ENCODE data around the gene TSPAN9. TPM values are rescaled to one million over a fixed set of nuclear protein-coding genes. Genes with fewer than 3 reads are reported as not detected.
A peak's percentile ranks its signal among the peaks of the same experiment; 100 is the strongest.

The TSPAN9 gene
- total RNA-seq, 2 experiments from 2014 or later, result 0.07 TPM; not detected in 1

DNA sequence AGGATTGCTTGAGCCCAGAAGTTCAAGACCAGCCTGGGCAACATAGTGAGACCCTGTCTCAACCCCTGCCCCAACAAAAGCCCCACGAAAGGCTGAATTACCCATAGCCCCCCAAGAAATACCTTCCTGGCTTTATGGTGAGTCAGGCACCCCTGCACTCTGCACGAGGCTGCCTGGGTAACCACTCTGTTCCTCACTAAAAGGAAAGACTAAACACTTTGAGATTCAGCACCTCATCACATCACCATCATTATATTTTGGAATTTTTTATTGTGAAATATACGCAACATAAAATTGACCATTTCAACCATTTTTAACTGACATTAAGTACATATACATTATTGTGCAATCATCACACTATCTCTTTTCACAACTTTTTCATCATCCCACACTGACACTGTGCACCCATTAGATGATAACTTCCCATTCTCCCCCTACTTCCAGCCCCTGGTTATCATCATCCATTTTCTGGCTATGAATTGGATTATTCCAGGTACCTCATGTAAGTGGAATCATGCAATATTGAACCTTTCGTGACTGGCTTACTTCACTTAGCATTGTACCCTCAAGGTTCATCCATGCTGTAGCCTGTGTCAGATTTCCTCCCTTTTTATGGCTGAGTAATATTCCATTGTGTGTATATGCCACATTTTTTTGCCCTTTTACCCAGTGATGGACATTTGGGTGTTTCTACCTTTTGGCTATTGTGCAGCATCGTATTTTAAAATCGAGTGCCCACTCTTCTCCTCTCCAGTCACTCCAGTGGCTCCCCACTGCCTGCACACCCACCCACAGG lies 51.5 kb downstream of the TSPAN9 start:
- Mint-ChIP-seq H3K36me3 (ENCODE audit: low read depth) (no peaks in the 10 kb centered on the region), H3K9me3 (peaks cover 3% of the 10 kb centered on the region), H3K27me3 (peaks cover 53% of the 10 kb centered on the region), H3K27ac (no peak overlapping the region), H3K4me3 (no peak overlapping the region), H3K4me1 (ENCODE audit: low read depth) (peaks cover 18% of the 10 kb centered on the region)
- intact Hi-C loops (cut with micrococcal nuclease), result no loop called here
- ChIA-PET CTCF (interaction anchor here (1.4 to 2.2 kb wide), 4 partner anchors 56 to 172 kb away, joined by 3 to 11 read pairs (median 9); no protein-coding TSS in a partner anchor), POLR2A (interaction anchor here (0.6 kb wide), 1 partner anchor 623 kb away, joined by 4 read pairs; no protein-coding TSS in a partner anchor)
- DNase-seq (no peak), ATAC-seq (no peak)
- TF ChIP-seq, protein P1, sequence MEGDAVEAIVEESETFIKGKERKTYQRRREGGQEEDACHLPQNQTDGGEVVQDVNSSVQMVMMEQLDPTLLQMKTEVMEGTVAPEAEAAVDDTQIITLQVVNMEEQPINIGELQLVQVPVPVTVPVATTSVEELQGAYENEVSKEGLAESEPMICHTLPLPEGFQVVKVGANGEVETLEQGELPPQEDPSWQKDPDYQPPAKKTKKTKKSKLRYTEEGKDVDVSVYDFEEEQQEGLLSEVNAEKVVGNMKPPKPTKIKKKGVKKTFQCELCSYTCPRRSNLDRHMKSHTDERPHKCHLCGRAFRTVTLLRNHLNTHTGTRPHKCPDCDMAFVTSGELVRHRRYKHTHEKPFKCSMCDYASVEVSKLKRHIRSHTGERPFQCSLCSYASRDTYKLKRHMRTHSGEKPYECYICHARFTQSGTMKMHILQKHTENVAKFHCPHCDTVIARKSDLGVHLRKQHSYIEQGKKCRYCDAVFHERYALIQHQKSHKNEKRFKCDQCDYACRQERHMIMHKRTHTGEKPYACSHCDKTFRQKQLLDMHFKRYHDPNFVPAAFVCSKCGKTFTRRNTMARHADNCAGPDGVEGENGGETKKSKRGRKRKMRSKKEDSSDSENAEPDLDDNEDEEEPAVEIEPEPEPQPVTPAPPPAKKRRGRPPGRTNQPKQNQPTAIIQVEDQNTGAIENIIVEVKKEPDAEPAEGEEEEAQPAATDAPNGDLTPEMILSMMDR (IDR thresholded peaks at IDR 0.05), result no peak

DNA sequence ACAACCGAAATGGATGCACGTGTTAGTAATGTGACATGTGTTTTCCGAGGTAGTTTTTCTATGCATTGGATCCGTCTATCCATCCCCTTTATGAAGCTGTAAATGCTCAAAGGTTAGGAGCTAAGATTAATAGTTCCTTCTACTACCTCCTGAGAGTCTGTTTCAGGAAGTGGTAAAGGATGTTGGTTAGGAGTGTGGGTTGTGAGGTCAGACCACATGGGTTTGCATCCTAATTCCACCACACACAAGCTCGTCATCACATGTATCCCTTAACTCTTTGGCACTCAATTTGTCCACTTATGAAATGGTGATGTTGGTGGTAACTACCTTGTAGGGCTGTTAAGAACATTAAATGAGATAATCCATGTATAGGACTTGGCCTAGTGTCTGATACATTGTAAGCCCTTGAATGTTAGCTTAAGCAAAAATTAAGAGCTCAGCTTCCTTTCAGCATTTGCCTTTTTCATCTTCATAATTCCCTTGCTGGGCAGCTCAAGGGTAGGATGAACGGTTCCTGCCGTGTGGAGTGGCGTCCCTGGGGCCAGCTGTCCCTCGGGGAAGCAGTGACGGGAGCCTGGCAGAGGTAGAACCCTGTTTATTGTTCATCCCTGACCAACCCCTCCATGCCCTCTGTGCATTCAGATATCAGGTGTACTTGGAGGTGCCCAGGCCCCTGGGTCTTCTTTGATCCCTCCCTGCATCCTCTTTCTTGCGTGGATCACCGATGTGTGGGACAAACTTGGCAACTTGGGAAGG lies 52.3 kb downstream of the TSPAN9 start:
- H3K27ac Mint-ChIP-seq, result no peak overlapping the region
- CTCF ChIA-PET, result interaction anchor here (1.4 to 2.2 kb wide), 4 partner anchors 57 to 171 kb away, joined by 3 to 11 read pairs (median 9); no protein-coding TSS in a partner anchor
- H3K4me1 Mint-ChIP-seq (ENCODE audit: low read depth), result peaks cover 18% of the 10 kb centered on the region
- H3K36me3 Mint-ChIP-seq (ENCODE audit: low read depth), result no peaks in the 10 kb centered on the region
- H3K27me3 Mint-ChIP-seq, result peaks cover 49% of the 10 kb centered on the region
- intact Hi-C loops (cut with micrococcal nuclease), result no loop called here
- POLR2A ChIA-PET, result interaction anchor here (0.6 kb wide), 1 partner anchor 622 kb away, joined by 4 read pairs; no protein-coding TSS in a partner anchor
- TF ChIP-seq, protein P1 (IDR thresholded peaks at IDR 0.05), result no peak
- DNase-seq (peak; percentile 42), ATAC-seq (peak; percentile 45)
- no peak overlapping the region for H3K4me3 Mint-ChIP-seq
- H3K9me3 Mint-ChIP-seq, result peaks cover 3% of the 10 kb centered on the region

DNA sequence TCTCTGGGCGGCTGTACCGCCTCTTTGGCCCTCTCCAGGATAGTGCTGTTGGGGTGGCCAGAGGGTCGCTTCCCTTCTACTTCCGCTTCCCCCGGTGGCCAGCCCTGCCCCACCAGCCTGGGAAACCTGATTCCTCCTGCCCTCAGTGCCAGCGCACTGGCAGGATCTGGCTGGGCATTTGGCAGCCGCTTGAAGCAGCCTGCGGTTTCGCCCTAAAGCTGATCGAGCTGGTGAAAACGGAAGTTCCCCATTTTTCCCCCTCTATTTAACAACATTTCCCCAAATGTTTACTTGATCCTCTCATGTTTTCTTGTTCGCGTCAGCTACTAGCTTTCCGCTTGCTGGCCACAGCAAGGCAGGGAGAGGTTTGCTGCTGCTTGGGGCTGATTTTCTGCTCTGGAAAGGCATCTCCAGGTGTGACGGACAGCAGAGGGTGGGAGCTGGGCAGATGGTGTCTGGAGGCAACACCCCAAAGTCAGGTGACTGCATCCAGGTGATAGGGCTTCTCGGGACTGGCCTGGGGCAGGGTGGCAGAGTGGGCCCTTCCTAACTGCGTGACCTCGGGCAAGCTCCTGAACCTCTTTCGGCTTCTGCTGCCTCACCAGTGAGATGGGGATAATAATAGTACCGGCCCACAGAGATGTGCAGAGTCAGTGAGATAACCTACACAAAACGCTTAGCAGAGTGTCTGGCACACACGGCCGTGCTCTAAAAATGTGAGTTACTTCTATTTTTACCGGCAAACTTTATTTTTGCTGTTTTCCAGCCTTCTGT lies 53.1 kb downstream of the TSPAN9 start:
- DNase-seq (no peak), ATAC-seq (no peak)
- Mint-ChIP-seq H3K27ac (no peak overlapping the region), H3K27me3 (peaks cover 49% of the 10 kb centered on the region), H3K36me3 (ENCODE audit: low read depth) (no peaks in the 10 kb centered on the region), H3K4me1 (ENCODE audit: low read depth) (peaks cover 18% of the 10 kb centered on the region), H3K9me3 (peaks cover 3% of the 10 kb centered on the region), H3K4me3 (no peak overlapping the region)
- ChIA-PET POLR2A (interaction anchor here (0.6 kb wide), 1 partner anchor 8 kb away, joined by 3 read pairs; no protein-coding TSS in a partner anchor), CTCF (interaction anchor here (1.4 to 2.2 kb wide), 4 partner anchors 58 to 170 kb away, joined by 3 to 11 read pairs (median 9); no protein-coding TSS in a partner anchor)
- intact Hi-C loops (cut with micrococcal nuclease), result no loop called here
- TF ChIP-seq, protein P1 (IDR thresholded peaks at IDR 0.05), result no peak

DNA sequence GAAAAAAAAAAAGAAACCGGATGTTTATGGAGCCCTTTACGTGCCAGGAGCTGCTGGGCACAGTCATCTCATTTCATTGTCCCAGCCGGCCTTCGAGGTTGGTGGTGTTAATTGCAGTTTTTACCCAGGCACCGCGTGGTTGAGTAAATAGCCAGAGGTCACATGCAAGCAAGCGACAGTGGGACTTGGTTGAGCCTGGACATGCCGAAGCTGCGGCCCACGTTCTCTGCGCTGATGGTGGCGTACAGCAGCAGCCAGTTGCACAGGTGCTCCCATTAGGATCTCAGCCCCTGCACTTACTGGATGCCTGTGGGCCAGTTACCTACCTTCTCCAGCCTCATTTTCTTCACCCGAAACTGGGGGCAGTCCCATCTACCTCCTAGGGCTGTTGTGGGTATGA lies 54.0 kb downstream of the TSPAN9 start:
- Mint-ChIP-seq H3K36me3 (ENCODE audit: low read depth) (no peaks in the 10 kb centered on the region), H3K27ac (no peak overlapping the region), H3K4me3 (no peak overlapping the region), H3K27me3 (peaks cover 45% of the 10 kb centered on the region), H3K4me1 (ENCODE audit: low read depth) (peaks cover 18% of the 10 kb centered on the region), H3K9me3 (peaks cover 3% of the 10 kb centered on the region)
- no peak for ATAC-seq
- CTCF ChIA-PET, result interaction anchor here (1.0 kb wide), 1 partner anchor 144 kb away, joined by 4 read pairs; no protein-coding TSS in a partner anchor
- POLR2A ChIA-PET, result no interaction called here
- no peak for DNase-seq
- intact Hi-C loops (cut with micrococcal nuclease), result no loop called here
- TF ChIP-seq, protein P1 (IDR thresholded peaks at IDR 0.05), result no peak
